Subcutaneous adipose tissue (tissue), 4 donors: ENCODE data around the gene FAM3B. TPM values are rescaled to one million over a fixed set of nuclear protein-coding genes. Genes with fewer than 3 reads are reported as not detected.

ENCODE experiments used
- total RNA-seq, 4 donors: library from RNA; depleted of rRNA; stranded (reverse); fragments of >200 nt; gene quantifications; one replicate each; pipeline ENCODE4 v1.1.0, GENCODE V29; 2016
- TF ChIP-seq, protein P1 (sequence below): fragments of 450-650 bp; IDR thresholded peaks from one replicate; pipeline ENCODE4 v1.5.1; 2016; ENCODE audit warnings: low read depth, mild to moderate bottlenecking, control low read depth, antibody characterized with exemption, moderate library complexity

FAM3B gene
- total RNA-seq, 4 donors from 2014 or later = 2.4 TPM; not detected in 3

DNA sequence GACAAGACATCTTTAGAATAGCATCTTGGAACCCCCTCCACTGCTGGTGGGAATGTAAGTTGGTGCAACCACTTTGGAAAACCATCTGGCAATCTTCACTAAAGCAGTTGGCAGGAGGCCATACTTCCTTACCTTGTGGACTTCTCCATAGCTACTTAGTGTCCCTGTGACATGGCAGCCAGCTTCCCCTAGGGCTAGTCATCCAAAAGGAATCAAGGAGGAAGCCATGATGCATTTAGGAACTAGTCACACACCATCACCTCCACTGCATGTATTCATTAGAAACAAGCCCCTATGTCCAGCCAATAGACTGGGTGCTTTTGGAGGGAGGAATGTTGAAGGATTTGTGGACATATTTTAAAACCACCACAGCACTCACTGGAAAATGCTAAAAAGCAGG is 65.1 kb downstream of the FAM3B start:
- TF ChIP-seq, protein P1, sequence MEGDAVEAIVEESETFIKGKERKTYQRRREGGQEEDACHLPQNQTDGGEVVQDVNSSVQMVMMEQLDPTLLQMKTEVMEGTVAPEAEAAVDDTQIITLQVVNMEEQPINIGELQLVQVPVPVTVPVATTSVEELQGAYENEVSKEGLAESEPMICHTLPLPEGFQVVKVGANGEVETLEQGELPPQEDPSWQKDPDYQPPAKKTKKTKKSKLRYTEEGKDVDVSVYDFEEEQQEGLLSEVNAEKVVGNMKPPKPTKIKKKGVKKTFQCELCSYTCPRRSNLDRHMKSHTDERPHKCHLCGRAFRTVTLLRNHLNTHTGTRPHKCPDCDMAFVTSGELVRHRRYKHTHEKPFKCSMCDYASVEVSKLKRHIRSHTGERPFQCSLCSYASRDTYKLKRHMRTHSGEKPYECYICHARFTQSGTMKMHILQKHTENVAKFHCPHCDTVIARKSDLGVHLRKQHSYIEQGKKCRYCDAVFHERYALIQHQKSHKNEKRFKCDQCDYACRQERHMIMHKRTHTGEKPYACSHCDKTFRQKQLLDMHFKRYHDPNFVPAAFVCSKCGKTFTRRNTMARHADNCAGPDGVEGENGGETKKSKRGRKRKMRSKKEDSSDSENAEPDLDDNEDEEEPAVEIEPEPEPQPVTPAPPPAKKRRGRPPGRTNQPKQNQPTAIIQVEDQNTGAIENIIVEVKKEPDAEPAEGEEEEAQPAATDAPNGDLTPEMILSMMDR = no peak

- TF ChIP-seq, protein P1 = no peak
Observed at GRCh38 chr21:41387042-41387819, 70.6 kb downstream of the FAM3B start.

DNA sequence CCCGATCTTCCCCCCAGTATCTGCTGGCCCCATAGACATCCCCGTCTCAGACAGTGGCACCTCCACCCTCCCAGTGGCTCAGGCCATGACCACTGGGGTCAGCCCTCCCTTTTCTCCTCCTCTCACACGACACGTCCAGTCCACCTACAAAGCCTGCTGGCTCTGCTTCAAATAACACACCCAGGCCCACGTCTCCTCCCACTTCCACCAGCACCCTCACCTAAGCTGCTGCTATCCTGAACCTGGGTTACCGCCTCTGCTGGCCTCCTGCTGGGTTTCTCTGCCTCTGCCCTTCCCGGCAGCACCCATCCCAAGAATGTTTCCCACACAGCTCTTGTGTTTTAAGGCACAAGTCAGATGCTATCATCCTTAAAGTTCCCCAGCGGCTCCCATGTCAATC is 71.2 kb downstream of the FAM3B start:
- TF ChIP-seq, protein P1 = no peak

DNA sequence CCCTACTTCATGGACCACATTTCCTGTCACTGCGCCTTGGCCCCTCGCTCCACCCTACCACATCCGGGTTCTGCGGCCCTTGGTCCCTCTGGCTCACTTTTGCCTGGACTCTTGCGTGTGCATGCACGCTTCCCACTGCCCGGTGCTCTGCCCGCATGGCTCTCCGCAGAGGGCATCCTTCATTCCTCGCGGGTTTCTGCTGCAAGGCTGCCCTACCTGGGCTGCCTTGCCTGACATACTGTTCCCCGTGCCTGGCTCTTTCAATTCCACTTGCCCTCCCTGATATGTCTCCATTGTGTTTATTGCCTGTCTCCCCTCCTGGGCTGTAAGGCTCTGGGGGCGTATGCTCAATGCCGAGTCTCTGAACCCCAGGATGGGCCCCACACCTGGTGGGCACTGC is 71.7 kb downstream of the FAM3B start:
- TF ChIP-seq, protein P1 = no peak

DNA sequence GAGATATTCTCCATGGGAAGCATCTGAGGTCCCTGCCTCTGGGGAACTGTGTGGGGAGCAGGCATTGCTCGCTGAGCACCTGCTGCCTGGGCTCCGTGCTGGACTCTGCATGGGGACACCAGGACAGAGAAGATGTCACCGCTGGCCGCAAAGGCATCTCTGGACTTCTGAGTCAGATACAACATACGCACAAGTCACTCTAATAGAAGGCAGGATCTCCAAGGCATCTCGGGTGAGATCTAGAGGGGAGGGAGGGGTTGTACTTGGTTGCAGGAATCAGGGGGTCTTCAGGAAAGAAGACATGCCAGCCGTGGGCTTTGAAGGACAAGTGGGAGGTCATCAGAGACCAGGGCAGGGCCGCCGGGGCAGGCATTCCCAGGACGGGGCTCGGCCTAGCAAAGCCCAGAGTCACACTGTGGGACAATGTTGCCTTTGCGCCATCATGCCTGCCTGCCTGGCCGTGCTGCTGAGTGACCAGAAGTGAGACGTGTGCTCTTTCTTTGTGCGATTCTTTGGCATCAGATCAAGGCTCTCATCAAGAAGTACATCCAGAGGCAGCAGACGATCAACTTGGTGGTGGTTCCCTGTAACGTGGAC is 73.5 kb downstream of the FAM3B start:
- TF ChIP-seq, protein P1 = no peak

DNA sequence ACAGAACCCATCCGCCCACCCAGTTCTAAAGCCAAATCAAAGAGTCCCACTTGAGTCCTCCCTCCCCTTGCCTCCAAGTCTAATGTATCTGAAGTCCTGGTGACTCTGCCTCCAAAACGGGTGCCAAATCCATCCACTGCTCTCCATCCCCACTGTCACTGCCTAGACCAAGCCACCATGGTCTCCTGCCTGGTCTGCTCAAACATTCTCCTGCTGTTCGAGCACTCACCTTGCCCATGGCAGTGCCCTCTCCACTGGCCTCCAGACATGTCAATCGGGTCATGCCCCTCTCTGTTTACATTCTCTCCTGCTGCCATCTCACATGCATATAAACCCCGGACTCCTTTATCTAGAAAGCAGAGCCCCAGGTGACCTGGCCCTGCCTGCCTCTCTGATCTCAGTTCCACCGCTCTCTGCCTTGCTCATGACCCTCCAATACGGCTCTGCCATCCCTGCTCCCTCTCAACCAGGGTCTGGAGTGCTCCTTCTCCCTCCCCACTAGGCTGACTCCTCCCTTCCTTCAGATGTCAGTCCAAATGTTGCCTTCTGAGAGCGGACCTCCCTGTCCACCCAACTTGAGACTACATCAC is 77.4 kb downstream of the FAM3B start:
- TF ChIP-seq, protein P1 = no peak

- TF ChIP-seq, protein P1 = no peak
Observed at GRCh38 chr21:41396558-41397075, 80.0 kb downstream of the FAM3B start.
